ENCODE results near the gene MT1X. TPM values are rescaled to one million over a fixed set of nuclear protein-coding genes. Genes with fewer than 3 reads are reported as not detected.
"Not testable (repeated sequence)": the region's sequence is repeated elsewhere in the genome, so short reads cannot be mapped to it uniquely, and the experiment has no call there.

The MT1X gene
- total RNA-seq, 1 donor from 2014 or later: 2,271 TPM

- ATAC-seq (no peak), DNase-seq (ENCODE audit: low spot score) (no peak)
These were observed 26.5 kb downstream of the MT1X start for GRCh38 chr16:56708525-56709442.

GRCh38 chr16:56709443-56710040, 27.3 kb downstream of the MT1X start:
- ATAC-seq (no peak), DNase-seq (ENCODE audit: low spot score) (no peak)

DNA sequence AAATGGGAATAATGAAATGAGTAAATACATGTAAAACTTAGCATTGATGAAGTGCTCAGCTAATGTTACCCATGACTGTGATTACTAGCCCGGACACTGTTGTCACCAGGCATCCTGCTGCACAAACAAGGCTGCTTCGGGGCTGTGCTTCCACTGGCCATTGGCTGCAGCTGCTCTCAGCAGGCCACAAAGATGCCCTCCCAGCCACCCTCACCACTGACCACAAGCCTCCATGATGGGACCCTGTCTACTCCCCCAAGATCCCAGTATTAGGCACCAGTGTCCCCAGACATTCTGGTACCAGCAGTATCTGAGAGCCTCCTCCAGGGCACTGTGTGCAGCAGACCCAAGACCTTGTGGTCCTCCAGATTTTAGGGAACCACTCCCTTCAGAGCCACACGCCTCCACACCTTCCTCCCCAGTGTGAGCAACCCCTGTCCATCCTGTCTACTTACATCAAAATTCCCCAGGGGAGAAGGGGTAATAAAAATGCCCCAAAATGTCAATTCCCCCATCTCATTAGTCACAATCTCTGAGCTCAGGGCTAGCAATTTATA, 28.0 kb downstream of the MT1X start:
- ATAC-seq: no peak

DNA sequence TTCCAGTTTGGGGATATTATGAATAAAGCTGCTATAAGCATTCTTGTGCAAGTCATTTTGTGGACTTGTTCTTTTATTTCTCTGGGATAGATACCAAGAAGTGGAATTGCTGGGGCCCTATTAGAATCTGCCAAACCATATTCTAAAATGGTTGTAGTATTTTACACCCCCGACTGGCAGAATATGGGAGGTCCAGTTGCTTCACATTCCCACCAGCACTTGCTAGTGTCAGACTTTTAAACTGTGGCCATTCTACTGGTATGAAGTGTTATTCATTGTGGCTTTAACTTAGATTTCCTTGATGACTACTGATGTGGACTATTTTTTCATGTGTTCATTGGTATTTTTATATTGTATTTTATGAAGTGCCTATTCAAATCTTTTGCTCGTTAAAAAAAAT, 29.6 kb downstream of the MT1X start:
- ATAC-seq (no peak), DNase-seq (ENCODE audit: low spot score) (no peak)

More for the DNA sequence above, 28.0 kb downstream of the MT1X start:
- no peak for DNase-seq (ENCODE audit: low spot score)

DNA sequence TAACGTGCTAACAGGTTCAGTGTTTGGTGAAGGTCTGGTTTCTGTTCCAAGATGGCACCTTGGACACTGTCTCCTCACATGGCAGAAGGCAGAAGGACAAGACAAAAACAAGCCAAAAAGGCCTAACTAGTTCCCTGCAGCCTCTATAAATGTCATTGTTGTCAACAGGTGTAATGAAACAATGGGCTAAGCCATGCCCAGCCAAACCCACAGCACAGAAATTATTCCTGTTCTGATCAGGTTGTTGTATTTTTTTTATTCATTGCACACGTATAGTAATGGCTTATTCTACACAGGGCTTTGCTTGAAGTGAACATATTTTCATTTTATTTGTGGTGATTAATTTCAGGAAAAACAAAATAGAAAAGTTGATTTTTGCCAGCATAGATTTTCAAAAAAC, 31.5 kb downstream of the MT1X start:
- ATAC-seq: no peak
- DNase-seq (ENCODE audit: low spot score): no peak

GRCh38 chr16:56715126-56715525, 32.9 kb downstream of the MT1X start:
- DNase-seq (ENCODE audit: low spot score) (no peak), ATAC-seq (no peak)

- no peak for ATAC-seq
These were observed 34.5 kb downstream of the MT1X start for GRCh38 chr16:56716761-56717160.

GRCh38 chr16:56717532-56717931, 35.3 kb downstream of the MT1X start:
- not testable (repeated sequence) for DNase-seq (ENCODE audit: low spot score); ATAC-seq

More at GRCh38 chr16:56716761-56717160, 34.5 kb downstream of the MT1X start:
- no peak for DNase-seq (ENCODE audit: low spot score)

DNA sequence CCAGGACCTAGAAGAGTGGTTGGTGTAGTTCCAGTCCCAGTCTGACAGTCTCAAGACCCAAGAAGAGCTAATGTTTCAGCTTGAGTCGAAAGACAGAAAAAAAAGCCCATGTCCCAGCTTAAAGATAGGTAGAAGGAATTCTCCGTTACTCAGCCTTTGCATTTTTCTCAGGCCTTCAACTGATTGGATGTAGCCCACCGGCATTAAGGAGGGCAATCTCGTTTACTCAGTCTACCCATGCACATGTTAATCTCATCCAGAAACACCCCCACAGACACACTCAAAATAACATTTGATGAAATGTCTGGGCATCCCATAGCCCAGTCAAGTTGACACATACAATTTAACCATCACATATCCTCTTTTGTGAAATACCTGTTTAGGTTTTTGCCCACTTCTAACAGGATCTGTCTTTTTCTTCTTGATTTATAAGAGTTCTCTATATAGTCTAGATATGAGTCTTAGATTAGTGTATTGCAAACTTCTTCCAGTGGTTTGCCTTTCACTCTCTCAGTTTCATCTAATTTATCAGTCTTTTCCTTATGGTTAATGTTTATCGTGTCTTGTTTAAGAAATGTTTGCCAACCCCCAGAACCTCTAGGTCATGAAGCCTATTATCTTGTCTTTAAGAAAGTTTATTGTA, 40.1 kb downstream of the MT1X start:
- ATAC-seq (no peak), DNase-seq (ENCODE audit: low spot score) (no peak)

- ATAC-seq (no peak), DNase-seq (ENCODE audit: low spot score) (no peak)
These were observed 41.9 kb downstream of the MT1X start for GRCh38 chr16:56724191-56724590.

GRCh38 chr16:56726283-56726682, 44.0 kb downstream of the MT1X start:
- ATAC-seq: no peak

DNA sequence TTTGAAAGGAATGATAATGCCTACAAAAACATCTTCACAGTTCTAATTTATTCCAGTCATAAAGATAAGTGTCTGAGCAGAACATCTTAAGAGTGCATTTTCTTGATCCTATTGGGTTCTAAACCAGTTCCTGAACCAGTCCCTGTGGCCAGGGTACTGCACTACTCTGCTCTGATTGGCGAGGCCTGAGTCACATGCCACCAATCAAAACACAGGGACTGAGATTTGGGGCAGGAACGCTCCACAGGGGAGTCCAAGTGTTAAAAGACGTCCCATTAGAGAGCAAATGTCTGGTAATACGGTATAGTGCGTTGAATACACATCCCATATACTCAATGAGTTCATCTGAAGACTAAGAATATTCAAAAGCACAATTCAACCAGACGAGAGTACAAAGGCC, 44.7 kb downstream of the MT1X start:
- ATAC-seq (no peak), DNase-seq (ENCODE audit: low spot score) (no peak)

More at GRCh38 chr16:56726283-56726682, 44.0 kb downstream of the MT1X start:
- no peak for DNase-seq (ENCODE audit: low spot score)

- ATAC-seq (no peak), DNase-seq (ENCODE audit: low spot score) (no peak)
These were observed 45.8 kb downstream of the MT1X start for GRCh38 chr16:56728027-56728426.

DNA sequence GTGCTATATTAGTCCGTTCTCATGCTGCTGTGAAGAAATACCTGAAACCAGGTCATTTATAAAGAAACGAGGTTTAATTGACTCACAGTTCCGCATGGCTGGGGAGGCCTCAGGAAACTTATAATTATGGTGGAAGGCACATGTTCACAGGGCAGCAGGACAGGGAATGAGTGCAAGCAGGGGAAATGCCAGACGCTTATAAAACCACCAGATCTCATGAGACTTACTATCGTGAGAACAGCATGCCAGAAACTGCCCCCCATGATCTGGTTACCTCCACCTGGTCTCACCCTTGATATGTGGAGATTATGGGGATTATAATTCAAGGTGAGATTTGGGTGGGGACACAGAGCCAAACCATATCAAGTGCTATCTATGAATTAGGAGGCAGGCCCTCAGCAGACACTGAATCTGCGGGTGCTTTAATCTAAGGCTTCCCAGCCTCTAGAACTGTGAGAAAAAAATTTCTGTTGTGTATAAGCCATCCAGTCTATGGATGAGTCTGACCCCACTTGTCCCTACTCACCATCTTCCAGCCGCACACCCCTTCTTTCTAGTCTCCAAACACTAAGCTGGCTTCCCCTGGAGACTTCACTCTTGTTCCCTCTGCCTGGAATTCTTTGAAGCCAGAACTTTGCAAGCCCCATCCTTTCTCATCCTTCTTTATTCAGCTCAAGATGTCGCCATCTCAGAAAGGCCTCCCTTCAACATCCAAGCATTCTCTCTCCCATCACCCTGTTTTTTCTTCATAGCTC, 46.9 kb downstream of the MT1X start:
- ATAC-seq (peak; percentile 40), DNase-seq (ENCODE audit: low spot score) (no peak)

DNA sequence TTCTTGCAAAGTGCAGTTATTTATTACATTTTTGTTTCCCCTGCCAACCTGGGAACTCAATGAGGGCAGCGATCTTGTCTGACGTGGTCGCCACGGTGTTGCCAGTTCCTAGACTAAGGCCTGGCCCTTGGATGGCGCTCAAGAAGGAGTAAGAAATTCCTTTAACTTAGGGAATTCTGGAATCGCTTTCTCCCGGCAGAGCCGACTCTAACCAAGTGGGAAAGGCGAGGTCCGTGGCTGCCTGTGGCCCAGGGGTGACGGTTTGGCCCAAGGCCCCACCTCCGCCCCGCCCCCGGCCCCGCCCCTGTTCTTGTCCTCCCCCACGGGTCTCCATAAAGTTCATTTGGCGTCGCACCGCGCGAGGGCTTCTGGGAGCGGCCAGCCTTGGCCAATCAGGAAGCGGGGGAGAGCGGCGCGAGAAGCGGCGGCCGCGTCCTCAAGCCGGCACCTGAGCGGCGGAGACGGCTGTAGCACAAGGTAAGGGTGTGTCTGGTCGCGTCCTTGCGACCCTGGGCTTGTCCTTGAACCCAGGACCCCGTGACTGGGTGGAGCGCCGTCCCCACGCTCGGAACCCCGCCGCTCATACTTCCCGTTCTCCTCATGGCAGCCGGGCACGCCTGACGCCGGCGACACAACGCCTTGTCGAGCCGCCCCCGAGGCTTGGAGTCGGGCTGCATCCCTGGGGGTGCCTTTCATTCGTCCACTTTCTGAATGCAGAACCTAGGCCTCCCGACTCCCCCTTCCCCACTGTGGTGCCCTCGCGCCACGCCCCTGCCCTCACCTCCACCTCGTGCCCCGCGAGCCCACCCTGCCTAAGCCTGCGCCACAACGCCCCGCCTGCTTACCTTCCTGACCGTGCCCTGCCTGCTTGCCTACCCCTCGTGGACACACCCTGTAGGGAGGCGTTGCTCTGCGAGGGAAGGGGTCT, 47.7 kb downstream of the MT1X start, which contains the start of gene NUP93:
TSS of gene NUP93 (plus strand) at position 395 of the 928 bp plus-strand sequence. CDS start 18,119 bp downstream, outside the sequence.
- ATAC-seq (peak; percentile 97), DNase-seq (ENCODE audit: low spot score) (peak; percentile 93)

- no peak for DNase-seq (ENCODE audit: low spot score)
These were observed 50.1 kb downstream of the MT1X start for GRCh38 chr16:56732366-56732765.

DNA sequence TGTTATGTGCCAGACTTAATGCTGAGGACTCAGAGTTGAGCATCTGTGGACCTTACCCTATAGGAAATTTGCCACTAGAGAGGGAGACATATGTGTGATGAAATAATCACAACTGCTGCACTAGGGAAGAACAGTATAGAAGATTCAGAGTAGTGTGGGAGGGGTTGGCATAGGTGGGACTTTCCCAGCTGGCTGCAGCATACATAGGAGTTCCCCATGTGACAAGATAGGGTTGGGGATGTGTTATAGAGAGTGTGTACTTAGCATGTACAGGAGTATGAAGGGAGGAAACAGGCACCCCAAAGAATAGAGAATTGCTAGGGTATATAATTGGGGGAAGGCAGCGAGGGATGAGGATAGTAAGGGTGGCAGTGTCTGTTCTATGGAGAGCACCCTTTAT, 50.6 kb downstream of the MT1X start:
- ATAC-seq (no peak), DNase-seq (ENCODE audit: low spot score) (no peak)

More at GRCh38 chr16:56732366-56732765, 50.1 kb downstream of the MT1X start:
- no peak for ATAC-seq

Data from left lobe of liver (tissue), 2 donors.